ENCODE results near the gene HAUS7.

GRCh38 chrX:153443476-153444332 is 26.7 kb downstream of the HAUS7 start:
- TF ChIP-seq POLR2AphosphoS5 (IDR thresholded peaks at IDR 0.05; ENCODE audit: low read depth, low read length) (no peak), POLR2A (IDR thresholded peaks at IDR 0.05; ENCODE audit: low read depth, low read length) (no peak)
